Inferior parietal cortex (tissue), 1 donor: ENCODE data around the gene CNTD1.

Experiments
- DNase-seq: peaks from one replicate; pipeline ENCODE4 v3.0.0-alpha.2; 2016; ENCODE audit errors: extremely low spot score

CNTD1 gene

DNA sequence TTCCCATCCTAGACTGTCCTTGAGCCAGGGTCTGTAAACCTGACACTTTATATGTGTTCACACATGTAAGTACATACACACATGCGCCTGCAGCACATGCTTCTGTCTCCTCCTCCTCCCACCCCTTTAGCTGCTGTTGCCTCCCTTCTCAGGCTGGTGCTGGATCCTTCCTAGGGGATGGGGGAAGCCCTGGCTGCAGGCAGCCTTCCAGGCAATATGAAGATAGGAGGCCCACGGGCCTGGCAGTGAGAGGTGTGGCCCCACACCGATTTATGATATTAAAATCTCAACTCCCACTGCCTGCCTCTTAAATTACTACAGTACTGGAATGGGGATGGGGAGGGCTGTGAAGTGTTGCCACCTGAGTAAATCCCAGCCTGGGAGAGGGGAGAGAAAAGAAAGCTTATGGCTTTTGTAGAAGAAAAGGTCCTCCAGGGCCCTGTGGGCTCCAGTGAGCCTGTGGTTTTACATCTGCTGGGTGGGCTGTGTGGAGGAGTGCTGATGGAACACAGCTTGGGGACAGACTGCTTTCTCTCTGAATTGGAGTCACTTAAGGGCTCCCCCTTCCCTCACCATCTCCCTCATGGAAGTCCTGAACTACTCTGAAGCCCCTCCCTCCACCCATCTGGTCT, 19.2 kb upstream of the CNTD1 start:
- no peak for DNase-seq

DNA sequence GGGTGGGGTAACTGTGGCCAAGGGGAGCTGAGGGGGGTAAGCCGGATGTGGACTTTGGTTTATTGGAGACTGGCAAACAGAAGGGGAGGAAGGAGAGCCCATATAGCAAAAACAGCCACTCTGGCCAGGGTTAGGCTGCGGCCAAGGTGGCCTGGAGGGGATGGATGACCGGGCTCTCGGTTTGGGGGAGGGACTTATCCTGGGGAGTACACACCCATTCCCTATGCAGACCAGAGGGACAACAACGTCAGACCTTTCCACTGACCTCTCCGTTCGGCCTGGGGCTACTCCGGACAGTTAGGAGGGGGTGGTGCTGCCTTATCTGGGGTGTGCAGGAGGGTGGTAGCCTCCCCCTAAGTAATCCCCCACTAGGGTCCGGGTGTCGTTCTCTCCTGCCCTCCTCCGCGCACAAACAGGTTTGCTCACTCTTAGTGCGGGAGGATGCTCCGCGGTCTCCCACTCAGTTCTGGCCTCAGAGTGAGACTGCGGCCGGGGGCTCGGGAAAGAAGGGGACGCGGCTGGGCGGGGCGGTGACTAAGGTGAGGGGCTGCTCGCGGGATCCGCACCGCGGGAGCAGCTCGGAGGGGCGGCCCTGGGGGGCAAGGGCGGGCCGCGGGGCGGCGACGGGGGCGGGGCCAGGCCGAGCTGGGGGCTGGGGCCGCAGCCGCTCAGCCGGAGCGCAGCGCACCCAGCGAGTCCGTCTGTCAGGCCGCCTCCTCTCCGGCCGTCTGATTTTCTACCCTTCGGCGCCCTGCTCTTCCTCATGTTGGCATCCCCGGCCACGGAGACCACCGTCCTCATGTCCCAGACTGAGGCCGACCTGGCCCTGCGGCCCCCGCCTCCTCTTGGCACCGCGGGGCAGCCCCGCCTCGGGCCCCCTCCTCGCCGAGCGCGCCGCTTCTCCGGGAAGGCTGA, 18.5 kb upstream of the CNTD1 start, which contains the start of gene WNK4:
TSS of gene WNK4 (plus strand) at position 675 of the 915 bp plus-strand sequence. CDS start at position 764, 89 bp downstream.
- peak; percentile 11 for DNase-seq

DNA sequence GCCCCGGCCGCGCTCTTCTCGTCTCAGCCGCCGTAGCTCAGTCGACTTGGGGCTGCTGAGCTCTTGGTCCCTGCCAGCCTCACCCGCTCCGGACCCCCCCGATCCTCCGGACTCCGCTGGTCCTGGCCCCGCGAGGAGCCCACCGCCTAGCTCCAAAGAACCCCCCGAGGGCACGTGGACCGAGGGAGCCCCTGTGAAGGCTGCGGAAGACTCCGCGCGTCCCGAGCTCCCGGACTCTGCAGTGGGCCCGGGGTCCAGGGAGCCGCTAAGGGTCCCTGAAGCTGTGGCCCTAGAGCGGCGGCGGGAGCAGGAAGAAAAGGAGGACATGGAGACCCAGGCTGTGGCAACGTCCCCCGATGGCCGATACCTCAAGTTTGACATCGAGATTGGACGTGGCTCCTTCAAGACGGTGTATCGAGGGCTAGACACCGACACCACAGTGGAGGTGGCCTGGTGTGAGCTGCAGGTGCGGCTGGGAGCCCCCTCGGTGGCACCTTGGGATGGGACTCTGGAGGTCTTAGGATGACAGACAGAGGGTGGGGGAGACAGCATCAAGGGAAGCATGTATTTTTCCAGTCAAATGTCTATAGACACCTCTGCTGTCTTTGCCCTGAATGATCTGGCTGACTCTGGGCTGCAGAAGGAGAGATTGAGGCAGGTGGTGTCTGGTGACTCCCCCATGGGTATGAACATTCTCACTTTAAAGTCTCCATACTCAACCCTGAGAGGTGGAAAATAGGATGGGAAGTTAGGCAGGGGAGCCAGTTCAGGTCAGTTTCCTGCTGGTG, 17.6 kb upstream of the CNTD1 start:
- no peak for DNase-seq

DNA sequence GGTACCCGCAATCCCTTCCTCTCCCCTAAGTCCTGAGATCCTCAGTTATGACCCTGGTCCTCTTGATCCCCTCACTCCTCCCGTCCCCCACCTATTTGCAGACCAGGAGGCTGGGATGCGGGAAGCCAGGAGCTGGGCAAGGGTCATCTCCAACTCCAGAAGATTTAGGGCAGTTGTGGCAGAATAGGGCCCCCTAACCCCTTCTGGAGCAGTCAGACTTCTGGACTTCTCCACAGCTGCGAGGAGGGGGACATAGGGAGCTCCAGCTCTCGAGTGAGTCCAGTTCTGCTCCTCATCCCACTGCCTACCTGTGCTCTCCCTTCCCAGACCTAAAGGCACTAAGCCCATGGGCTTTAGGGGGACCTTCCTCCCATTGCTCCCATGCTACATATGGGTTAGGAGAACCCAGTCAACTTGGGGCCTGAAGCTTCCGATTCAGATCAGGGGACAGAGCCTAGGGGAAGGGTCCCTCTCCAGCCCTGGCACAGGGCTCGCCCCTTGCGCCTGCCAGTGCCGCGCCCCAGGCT, 17.0 kb upstream of the CNTD1 start:
- DNase-seq = no peak

DNA sequence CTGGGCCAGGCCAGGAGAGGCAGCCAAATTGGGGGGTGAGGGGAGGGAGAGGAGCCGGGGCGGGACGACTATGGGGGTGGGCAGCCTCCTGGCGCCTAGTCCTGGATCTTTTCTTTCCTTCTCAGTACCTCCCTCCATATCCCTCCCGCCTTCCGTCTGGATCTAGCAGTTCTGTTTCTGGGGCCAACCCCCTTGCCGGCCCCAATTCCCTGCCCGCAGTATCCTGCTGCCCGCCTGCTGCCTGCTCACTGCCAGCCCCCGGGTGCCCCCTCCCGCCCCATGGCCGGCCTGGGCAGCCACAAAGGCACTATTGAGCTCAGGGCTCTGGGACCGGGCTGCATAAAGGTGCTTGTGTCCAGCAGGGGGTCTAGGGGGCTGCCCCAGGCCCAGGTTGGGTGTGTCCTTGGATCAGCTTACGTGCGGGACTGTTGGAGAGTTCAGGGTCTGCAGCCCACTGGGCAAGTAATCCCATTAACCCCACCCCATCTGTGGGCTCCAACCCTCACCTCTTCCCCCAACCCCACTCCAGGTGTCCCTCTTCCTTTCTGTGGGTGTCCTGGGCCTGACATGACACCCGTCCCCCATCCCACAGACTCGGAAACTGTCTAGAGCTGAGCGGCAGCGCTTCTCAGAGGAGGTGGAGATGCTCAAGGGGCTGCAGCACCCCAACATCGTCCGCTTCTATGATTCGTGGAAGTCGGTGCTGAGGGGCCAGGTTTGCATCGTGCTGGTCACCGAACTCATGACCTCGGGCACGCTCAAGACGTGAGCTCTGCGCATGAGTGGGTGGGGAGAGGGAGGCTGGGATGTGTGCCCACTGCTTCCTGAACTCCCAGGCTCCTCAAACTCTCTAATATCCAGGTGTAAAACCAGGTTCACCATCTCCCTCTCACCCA, 16.2 kb upstream of the CNTD1 start:
- no peak for DNase-seq

DNA sequence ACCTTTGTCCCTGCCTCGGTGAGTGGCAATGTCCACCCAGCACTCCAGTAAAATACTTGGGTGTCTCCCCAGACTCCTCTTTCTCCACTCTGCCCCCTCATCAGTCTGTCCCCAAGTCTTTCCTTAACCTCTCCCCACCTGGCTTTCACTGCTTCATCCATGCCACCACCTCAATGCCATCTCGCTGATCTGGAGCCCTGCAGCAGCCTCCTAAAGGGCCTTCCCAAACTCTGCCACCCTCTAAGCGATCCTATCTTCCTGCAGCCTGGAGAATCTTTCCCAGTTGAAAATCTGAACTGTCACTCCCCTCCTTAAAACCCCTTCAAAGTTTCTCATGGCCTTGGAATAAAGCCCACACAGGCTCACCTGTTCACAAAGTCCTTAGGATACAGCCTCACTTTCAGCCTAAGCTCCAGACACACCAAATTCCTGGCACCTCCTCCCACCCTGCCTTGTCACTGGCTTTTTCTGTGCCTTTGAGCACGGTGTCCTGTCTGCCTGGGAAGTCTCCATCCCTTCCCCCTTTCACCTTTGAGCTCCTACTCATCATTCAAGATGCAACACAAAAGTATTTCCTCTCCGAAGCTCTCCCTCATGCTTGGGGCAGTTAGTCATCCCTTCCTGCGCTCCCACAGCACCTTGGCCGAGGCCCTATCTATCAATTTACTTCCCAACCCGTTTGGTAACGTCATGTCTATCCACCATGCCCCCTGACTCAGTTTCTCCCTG, 15.4 kb upstream of the CNTD1 start:
- no peak for DNase-seq

DNA sequence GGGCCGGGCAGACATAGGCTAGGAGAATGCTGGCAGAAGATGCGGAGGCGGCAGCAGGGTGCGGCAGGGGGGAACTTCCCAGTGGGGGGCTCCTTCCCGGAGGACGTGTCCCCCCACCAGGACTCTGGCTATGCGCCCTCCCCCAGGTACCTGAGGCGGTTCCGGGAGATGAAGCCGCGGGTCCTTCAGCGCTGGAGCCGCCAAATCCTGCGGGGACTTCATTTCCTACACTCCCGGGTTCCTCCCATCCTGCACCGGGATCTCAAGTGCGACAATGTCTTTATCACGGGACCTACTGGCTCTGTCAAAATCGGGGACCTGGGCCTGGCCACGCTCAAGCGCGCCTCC, 14.9 kb upstream of the CNTD1 start:
- no peak for DNase-seq

DNA sequence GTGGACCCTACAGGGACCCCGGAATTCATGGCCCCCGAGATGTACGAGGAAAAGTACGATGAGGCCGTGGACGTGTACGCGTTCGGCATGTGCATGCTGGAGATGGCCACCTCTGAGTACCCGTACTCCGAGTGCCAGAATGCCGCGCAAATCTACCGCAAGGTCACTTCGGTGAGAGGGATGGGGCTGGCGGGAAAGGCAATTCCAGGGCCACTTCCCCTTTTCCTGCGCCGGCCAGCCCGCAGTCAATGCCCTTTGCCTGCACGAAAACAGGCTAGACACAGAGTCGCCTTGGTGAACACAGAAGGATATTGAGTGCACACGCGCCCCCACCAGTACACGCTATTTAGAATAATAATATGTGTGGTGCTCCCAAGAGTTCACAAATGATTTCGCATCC, 14.3 kb upstream of the CNTD1 start:
- DNase-seq = no peak

DNA sequence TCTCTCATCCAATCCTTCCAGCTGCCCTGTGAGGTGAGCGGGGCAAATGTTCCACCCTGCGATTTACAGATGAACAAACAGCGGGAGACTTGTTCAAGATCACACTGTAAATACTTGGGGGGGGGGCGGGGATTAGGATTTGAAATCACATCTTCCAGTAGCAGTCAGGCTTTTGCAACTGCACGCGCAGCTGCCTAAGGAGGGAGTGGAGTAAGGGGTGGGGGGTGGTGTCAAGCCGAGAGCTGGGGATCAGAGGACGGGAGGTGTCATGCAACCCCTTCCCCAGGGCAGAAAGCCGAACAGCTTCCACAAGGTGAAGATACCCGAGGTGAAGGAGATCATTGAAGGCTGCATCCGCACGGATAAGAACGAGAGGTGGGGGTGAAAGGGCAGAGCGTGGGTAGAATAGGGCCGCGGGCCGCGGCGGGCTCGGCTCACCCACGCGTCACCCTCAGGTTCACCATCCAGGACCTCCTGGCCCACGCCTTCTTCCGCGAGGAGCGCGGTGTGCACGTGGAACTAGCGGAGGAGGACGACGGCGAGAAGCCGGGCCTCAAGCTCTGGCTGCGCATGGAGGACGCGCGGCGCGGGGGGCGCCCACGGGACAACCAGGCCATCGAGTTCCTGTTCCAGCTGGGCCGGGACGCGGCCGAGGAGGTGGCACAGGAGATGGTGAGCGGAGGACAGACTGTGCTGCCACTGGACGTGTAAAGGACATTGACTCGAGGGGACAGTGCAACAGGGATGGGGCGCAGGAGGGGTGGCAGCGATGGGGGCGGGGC, 13.7 kb upstream of the CNTD1 start:
- DNase-seq = no peak

DNA sequence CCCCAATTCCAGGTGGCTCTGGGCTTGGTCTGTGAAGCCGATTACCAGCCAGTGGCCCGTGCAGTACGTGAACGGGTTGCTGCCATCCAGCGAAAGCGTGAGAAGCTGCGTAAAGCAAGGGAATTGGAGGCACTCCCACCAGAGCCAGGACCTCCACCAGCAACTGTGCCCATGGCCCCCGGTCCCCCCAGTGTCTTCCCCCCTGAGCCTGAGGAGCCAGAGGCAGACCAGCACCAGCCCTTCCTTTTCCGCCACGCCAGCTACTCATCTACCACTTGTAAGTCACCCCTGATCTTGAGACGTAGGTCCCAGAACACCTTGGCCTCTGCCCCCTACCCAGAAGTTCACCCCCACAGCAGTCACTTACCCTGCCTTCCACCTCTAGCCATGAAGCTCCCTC, 11.4 kb upstream of the CNTD1 start:
- no peak for DNase-seq

DNA sequence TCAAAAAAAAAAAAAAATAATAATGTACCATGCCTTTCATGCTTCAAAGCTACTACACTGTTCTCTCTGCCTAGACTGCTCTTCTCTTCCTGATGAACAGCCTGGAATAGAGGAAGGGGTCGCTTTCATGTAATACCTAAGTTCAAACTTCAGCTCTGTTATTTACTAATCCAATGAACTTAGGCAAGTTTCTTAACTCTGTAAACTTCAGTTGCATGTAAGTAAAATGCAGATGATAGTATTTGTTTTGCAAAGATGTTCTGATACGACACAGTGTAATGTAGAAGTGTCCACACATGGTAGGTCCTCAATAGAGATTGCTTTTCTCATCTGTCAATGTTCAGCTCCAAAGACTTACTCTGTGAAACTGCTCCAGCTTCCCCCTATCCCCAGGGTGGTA, 6.7 kb upstream of the CNTD1 start:
- DNase-seq = no peak

DNA sequence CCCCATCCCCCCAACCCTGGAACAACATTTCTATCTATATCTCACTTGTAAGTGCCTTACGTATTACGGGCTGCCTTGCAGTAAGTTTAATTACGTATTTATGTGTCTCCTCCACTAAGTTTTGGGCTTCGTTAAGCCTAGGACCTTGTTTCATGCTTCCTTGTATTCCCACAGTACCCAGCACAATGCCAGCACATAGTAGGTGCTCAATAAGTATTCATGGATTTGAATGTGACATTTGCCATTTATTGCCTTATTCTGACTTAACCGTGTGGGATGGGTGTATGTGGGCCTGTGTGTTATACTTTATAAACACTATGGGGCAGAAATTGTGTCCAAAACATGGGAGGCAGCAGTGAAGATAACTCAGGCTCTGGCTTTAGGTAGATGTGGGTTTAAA, 6.1 kb upstream of the CNTD1 start:
- DNase-seq = no peak

DNA sequence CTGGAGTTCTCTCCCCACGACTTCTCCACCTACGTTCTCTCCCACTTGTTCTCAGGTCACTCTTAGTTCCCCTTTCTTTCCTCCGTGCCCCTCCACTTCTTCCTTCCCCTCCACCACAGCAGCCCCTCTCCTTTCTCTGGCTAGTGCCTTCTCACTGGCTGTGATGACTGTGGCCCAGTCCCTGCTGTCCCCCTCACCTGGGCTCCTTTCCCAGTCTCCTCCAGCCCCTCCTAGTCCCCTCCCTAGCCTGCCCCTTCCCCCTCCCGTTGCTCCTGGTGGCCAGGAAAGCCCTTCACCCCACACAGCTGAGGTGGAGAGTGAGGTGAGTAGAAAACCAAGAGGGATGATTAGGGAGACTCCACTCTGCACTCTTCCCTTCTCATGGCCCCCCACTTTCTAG, 3.6 kb upstream of the CNTD1 start:
- no peak for DNase-seq

DNA sequence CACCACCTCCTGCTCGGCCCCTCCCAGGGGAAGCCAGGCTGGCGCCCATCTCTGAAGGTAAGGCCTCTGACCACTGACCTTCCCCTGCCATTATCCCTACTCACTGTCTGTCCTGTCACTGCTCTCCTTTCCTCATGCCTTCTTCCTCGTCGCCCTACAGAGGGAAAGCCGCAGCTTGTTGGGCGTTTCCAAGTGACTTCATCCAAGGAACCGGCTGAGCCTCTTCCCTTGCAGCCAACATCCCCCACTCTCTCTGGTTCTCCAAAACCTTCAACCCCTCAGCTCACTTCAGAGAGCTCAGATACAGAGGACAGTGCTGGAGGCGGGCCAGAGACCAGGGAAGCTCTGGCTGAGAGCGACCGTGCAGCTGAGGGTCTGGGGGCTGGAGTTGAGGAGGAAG, 3.2 kb upstream of the CNTD1 start:
- DNase-seq = no peak

DNA sequence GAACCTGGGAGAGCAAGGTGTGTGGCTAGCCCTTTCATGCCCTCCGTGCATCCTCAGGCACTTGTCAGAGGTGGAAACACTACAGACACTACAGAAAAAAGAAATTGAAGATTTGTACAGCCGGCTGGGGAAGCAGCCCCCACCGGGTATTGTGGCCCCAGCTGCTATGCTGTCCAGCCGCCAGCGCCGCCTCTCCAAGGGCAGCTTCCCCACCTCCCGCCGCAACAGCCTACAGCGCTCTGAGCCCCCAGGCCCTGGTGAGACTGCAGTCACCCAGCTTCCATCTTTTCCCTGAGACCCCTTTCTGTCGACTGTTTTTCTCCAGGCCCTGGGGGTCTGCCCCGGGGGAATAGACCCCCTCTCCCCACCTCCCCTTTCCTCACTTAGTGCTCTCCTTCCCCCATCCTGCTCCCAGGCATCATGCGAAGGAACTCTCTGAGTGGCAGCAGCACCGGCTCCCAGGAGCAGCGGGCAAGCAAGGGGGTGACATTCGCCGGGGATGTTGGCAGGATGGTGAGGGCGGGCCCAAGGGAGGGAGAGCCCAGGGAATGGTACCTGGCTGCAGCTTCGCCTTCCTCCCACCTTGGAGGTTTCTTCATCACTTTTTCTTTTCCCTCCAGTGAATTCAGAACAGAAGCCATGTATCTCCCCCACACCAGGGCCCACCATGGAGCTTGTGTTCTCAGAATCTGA, 2.4 kb upstream of the CNTD1 start:
- no peak for DNase-seq

DNA sequence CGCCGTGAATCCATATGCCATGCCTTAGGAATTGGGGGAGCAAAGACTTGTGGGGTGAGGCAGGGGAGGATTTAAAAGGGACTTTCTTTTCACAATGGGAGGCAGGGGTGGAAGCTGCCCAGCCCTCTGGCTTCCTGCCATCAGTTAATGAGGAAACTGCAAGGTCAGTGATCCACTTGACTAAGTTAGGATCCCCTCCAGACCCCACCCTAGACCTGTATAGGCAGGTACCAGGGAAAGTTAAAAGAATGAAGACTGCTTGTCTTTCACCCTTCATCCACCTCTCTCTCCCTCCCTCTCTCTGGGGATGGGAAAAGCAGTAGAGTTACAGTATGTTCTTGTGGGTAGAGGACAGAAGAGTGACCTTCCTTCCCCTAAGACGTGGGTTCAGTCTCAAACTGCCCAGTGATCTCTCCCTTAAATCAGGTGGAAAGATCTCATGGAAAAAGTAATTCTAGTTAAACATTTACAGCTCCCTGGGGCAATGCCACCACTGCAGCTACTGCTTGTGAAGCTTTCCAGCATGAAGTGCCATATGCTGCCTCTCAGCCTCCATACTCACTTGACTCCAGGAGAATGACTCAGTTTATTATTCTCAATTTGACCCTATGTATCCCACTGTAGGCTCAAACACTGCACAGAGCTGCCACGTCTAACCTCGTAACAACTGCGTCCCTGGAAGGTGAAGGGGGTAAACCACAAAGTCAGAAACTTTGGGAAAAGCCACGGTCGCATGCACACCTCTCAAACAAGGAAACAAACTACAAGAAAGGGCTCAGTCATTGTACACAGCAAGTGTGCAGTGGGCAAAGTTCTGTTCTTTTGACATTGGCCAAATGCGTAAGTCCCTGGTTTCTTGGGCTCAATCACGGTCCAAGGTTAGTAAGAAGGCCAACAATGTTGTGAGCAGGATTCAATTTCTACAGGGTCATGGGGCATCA, 1.3 kb upstream of the CNTD1 start:
- DNase-seq = no peak

DNA sequence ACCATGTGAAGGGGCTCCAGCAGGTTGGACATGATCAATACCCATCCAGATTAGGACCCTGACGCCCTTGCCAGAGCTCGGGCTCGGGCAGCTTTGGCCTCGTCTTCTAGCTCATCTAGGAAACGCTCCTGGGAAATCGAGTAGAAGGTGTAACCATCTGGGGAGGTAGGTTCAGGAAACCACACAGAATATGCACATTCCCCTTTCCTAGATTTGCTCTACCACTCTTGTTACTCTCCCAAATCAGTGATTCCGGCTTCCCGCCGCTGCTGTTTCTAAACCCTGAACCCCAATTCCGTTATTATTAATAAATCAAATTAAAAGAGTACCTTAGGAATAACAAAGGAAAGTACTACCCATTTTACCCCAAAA, 664 bp upstream of the CNTD1 start:
- no peak for DNase-seq
